GM12873 (cell line): Measurements from ENCODE around the gene IRS1.

ENCODE experiments used
- CTCF ChIP-seq: IDR thresholded peaks from 2 replicates; pipeline ENCODE4 v1.5.1; 2012; ENCODE audit warnings: low read depth, mild to moderate bottlenecking, moderate library complexity, low read length, control low read depth; ENCODE audit not compliant: insufficient read depth; ENCODE audit errors: missing control alignments

The IRS1 gene

GRCh38 chr2:226727251-226727650 is 72.4 kb downstream of the IRS1 start:
- no peak for TF ChIP-seq CTCF

GRCh38 chr2:226726546-226726945 is 73.1 kb downstream of the IRS1 start:
- TF ChIP-seq CTCF = no peak

GRCh38 chr2:226725126-226725860 is 74.3 kb downstream of the IRS1 start:
- no peak for TF ChIP-seq CTCF

- no peak for TF ChIP-seq CTCF
Observed at GRCh38 chr2:226721541-226721940, 78.1 kb downstream of the IRS1 start.

GRCh38 chr2:226720948-226721347 is 78.7 kb downstream of the IRS1 start:
- TF ChIP-seq CTCF = no peak

GRCh38 chr2:226717719-226718118 is 81.9 kb downstream of the IRS1 start:
- no peak for TF ChIP-seq CTCF

- TF ChIP-seq CTCF = no peak
Observed at GRCh38 chr2:226716126-226716525, 83.5 kb downstream of the IRS1 start.
